Calu3 (cell line): ENCODE results near the gene MCC. TPM values are rescaled to one million over a fixed set of nuclear protein-coding genes. Genes with fewer than 3 reads are reported as not detected.

Source experiments
- BruUV-seq: library from RNA; stranded (reverse); fragments of 400-500 nt; replicated peaks from 2 replicates; lab custom pipeline; 2021; lab: Mats Ljungman, UMichigan
- CTCF ChIA-PET: fragments of 300-600 bp; sonication (Branson Sonifier 250); formaldehyde crosslinking; loops from one replicate; lab custom pipeline; 2022; ENCODE audit warnings: antibody characterized with exemption; lab: Charles Lee
- DNase-seq: peaks from one replicate; pipeline ENCODE4 v3.0.0; 2022
- H3K27ac Mint-ChIP-seq: one replicate; pipeline ENCODE4 v1.8.0; 2022; ENCODE audit warnings: mixed read lengths; ENCODE audit not compliant: unreplicated experiment
- H3K27me3 Mint-ChIP-seq: one replicate; pipeline ENCODE4 v1.8.0; 2022; ENCODE audit warnings: mixed read lengths; ENCODE audit not compliant: unreplicated experiment
- H3K36me3 Mint-ChIP-seq: one replicate; pipeline ENCODE4 v1.8.0; 2022; ENCODE audit warnings: mild to moderate bottlenecking, moderate library complexity, mixed read lengths; ENCODE audit not compliant: insufficient read depth, unreplicated experiment
- H3K4me1 Mint-ChIP-seq: one replicate; pipeline ENCODE4 v1.8.0; 2022; ENCODE audit warnings: mild to moderate bottlenecking, low read depth, mixed read lengths; ENCODE audit not compliant: unreplicated experiment
- H3K4me3 Mint-ChIP-seq: one replicate; pipeline ENCODE4 v1.8.0; 2022; ENCODE audit warnings: mild to moderate bottlenecking, low read depth, moderate library complexity, mixed read lengths; ENCODE audit not compliant: unreplicated experiment
- H3K9me3 Mint-ChIP-seq: one replicate; pipeline ENCODE4 v1.8.0; 2022; ENCODE audit warnings: low read depth, mixed read lengths; ENCODE audit not compliant: unreplicated experiment
- intact Hi-C: fragments of 100-400 bp; cut with micrococcal nuclease; formaldehyde crosslinking; loops from one replicate; pipeline ENCODE4 v1.10.0; 2022; ENCODE audit not compliant: unreplicated experiment
- total RNA-seq: library from RNA; stranded (reverse); gene quantifications from 2 replicates; pipeline ENCODE4 v1.2.3, GENCODE V29; 2022
- TF ChIP-seq, protein P1 (sequence below): fragments of 200-600 bp; IDR thresholded peaks from one replicate; pipeline ENCODE4 v1.8.0; 2022; ENCODE audit warnings: antibody characterized with exemption; ENCODE audit not compliant: unreplicated experiment

MCC gene
- total RNA-seq, 1 experiment from 2014 or later = 2.8 TPM

GRCh38 chr5:113384782-113385285, 103.4 kb downstream of the MCC start:
- Mint-ChIP-seq H3K9me3 (no peaks in the 10 kb centered on the region), H3K27ac (no peak overlapping the region), H3K4me1 (no peaks in the 10 kb centered on the region), H3K36me3 (no peaks in the 10 kb centered on the region), H3K27me3 (no peaks in the 10 kb centered on the region), H3K4me3 (no peak overlapping the region)
- TF ChIP-seq, protein P1, sequence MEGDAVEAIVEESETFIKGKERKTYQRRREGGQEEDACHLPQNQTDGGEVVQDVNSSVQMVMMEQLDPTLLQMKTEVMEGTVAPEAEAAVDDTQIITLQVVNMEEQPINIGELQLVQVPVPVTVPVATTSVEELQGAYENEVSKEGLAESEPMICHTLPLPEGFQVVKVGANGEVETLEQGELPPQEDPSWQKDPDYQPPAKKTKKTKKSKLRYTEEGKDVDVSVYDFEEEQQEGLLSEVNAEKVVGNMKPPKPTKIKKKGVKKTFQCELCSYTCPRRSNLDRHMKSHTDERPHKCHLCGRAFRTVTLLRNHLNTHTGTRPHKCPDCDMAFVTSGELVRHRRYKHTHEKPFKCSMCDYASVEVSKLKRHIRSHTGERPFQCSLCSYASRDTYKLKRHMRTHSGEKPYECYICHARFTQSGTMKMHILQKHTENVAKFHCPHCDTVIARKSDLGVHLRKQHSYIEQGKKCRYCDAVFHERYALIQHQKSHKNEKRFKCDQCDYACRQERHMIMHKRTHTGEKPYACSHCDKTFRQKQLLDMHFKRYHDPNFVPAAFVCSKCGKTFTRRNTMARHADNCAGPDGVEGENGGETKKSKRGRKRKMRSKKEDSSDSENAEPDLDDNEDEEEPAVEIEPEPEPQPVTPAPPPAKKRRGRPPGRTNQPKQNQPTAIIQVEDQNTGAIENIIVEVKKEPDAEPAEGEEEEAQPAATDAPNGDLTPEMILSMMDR = no peak
- intact Hi-C loops = no loop called here
- CTCF ChIA-PET = interaction anchor here (0.6 kb wide), 1 partner anchor 1800 kb away, joined by 5 read pairs; no protein-coding TSS in a partner anchor
- no TSS peak for BruUV-seq
- DNase-seq = no peak

DNA sequence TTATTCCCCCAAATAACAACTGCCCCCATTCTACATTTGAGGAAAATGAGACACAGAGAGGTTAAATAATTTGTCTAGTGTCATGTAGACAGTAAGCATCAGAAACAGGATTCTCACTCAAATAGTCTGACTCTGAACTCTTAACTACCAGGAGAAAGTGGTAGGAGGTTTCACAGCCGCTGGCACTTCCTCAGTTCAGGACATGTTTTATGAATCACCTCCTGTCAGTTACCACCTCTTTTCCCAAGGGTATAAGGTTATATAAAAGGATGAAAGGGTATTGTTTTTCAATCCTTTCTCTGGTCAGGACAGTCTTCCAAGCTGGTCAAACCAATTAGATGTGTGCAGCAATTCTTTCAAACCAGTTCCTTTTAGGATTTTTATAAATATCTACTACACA, 105.5 kb downstream of the MCC start:
- no peak for DNase-seq
- Mint-ChIP-seq H3K27me3 (no peaks in the 10 kb centered on the region), H3K4me1 (no peaks in the 10 kb centered on the region), H3K36me3 (no peaks in the 10 kb centered on the region), H3K4me3 (no peak overlapping the region), H3K27ac (no peak overlapping the region), H3K9me3 (no peaks in the 10 kb centered on the region)
- TF ChIP-seq, protein P1 = no peak
- CTCF ChIA-PET = no interaction called here
- no TSS peak for BruUV-seq
- intact Hi-C loops = no loop called here

- intact Hi-C loops = no loop called here
- Mint-ChIP-seq H3K27me3 (no peaks in the 10 kb centered on the region), H3K36me3 (no peaks in the 10 kb centered on the region), H3K4me1 (no peaks in the 10 kb centered on the region), H3K4me3 (no peak overlapping the region), H3K27ac (no peak overlapping the region), H3K9me3 (no peaks in the 10 kb centered on the region)
- DNase-seq = no peak
- TF ChIP-seq, protein P1 = no peak
- CTCF ChIA-PET = no interaction called here
- no TSS peak for BruUV-seq
These were observed 106.5 kb downstream of the MCC start for GRCh38 chr5:113381791-113382190.

DNA sequence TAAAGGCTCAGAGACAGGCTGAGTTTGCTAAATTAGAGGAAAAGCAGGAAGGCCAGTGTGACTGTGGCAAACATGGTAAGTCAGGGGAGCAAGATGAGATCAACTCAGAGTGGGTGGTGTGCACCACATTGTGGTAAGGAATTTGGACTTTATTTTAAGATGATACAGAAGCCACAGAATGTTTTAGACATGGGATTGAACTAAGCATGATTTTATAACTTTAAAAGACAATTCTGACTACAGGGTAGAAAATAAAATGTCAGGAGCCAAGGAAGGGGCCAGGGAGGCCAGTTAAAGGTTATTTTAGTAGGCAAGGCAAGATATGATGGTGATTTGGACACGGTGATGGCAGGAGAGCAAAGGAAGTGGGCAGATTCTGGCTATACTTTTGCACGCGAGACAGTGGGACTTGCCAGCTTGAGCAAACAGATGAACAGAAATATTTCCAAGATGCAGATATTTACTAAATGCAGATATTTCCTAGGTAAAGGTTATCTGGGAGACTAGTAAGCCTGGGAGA, 107.4 kb downstream of the MCC start:
- no peak overlapping the region for H3K27ac Mint-ChIP-seq
- TF ChIP-seq, protein P1 = no peak
- H3K4me1 Mint-ChIP-seq = no peaks in the 10 kb centered on the region
- no peak for DNase-seq
- no peak overlapping the region for H3K4me3 Mint-ChIP-seq
- CTCF ChIA-PET = interaction anchor here (1.8 kb wide), 1 partner anchor 130 kb away, joined by 13 read pairs; no protein-coding TSS in a partner anchor
- H3K27me3 Mint-ChIP-seq = no peaks in the 10 kb centered on the region
- no TSS peak for BruUV-seq
- H3K36me3 Mint-ChIP-seq = no peaks in the 10 kb centered on the region
- intact Hi-C loops = no loop called here
- no peaks in the 10 kb centered on the region for H3K9me3 Mint-ChIP-seq
